AG09319 (cell line): ENCODE data around the gene PARVA.
"Not testable (repeated sequence)": the region's sequence is repeated elsewhere in the genome, so short reads cannot be mapped to it uniquely, and the experiment has no call there.

Experiments
- DNase-seq: peaks from one replicate; pipeline ENCODE4 v3.0.0-alpha.2; 2010; ENCODE audit warnings: low read depth; ENCODE audit errors: extremely low read depth
- TF ChIP-seq, protein P1 (sequence below): IDR thresholded peaks from 2 replicates; pipeline ENCODE4 v1.5.1; 2011; ENCODE audit warnings: low read depth, mild to moderate bottlenecking, inconsistent platforms, low read length, moderate library complexity

PARVA gene

DNA sequence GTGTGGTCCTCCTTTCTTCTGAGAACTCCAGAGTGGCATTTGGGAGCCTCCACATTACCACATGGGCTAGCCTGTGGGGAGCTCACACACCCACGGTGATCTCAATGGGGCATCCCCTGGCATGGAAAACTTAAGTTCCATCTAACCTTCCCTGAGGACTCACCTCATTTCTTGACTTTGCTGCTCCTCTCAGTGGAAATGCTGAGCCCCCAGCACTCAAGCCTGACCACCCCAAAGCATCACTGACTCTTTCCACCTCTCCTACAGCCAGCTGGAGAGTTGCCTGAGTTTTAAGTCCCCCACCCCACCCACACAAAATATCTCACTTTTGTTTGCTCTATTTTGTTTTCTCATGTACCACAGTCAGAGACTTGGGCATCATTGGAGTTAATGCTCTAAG, 23.8 kb upstream of the PARVA start:
- DNase-seq = no peak
- TF ChIP-seq, protein P1, sequence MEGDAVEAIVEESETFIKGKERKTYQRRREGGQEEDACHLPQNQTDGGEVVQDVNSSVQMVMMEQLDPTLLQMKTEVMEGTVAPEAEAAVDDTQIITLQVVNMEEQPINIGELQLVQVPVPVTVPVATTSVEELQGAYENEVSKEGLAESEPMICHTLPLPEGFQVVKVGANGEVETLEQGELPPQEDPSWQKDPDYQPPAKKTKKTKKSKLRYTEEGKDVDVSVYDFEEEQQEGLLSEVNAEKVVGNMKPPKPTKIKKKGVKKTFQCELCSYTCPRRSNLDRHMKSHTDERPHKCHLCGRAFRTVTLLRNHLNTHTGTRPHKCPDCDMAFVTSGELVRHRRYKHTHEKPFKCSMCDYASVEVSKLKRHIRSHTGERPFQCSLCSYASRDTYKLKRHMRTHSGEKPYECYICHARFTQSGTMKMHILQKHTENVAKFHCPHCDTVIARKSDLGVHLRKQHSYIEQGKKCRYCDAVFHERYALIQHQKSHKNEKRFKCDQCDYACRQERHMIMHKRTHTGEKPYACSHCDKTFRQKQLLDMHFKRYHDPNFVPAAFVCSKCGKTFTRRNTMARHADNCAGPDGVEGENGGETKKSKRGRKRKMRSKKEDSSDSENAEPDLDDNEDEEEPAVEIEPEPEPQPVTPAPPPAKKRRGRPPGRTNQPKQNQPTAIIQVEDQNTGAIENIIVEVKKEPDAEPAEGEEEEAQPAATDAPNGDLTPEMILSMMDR = no peak

DNA sequence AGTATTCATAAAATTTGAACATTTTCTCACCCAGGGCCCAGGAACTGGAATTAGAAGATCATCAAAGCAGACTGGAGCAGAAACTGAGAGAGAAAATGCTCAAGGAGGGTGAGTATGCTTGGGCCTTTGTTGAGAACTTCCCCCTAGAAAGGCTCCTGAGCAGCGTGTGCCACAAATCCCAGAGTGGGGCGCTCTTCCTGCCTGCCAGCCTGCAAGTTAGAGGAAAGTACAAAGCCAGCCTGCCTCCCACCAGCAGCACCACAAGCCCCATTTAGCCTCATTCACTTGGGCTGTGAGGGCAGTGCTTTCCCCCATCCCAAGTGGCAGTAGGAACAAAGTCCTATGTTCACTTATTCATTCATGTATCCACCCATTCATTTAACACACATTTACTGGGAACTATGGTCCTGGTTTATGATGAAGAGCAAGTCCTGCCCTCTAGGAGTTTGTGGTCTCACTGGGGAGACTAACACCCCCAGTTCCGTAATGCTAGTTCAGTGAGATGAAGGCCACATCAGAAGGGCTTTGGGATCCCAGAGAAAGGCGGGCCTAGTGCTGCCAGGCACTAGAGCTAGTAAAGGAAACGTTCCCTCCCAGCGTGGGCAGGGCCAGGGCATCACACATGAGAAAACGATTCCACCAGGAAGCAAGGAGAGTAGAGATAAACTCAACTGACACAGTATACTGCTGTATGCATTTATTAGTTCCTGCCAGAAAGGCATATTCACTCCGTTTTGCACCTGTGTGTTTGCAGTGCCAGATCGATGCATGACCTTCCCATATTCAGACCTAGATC, 22.4 kb upstream of the PARVA start:
- no peak for DNase-seq
- TF ChIP-seq, protein P1 = no peak

DNA sequence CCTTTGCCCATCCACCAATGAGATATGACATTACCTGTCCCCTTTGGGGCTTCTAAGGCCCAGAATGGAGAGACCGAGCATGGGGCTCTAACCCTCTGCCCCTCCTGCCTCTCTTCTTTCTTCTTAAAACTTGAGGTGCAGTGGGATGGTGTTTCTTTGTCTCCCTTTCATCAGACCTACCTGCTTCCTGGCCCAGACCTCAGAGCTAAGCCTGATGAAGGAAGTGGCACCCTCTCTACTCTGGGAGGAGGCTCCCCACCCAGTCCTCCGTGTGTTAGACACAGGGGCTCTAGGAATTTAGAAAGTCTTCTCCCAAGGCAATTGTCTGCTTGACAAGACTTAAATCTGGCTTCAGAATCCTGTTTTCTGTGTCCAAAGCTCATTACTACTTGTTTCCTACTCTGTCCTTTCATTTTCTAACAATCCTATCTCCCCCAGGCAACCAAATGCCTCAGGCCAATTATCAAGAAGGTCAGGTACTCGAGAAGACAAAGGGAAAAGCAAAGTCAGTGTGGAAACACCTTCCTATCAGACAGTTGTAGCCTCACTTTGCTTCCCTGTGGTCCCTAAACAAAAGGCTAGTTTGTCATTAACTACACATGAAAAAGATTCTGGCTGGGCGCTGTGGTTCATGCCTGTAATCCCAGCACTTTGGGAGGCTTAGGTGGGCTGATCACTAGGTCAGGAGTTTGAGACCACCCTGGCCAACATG, 20.3 kb upstream of the PARVA start:
- no peak for DNase-seq
- TF ChIP-seq, protein P1 = no peak

DNA sequence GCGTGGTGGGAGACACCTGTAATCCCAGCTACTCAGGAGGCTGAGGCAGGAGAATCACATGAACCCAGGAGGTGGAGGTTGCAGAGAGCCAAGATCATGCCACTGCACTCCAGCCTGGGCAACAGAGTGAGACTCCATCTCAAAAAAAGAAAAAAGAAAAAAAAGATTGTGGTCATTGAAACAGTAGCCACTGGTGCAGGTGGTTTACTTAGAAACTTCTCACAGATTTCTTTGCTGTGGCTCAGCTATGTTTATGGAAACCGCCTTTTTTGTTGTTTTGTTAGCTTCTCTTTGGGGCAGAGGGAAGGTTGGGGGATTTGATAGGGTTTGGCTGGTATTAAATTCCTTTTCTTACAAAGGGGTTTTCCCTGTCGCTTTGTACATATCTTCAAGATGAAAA, 19.7 kb upstream of the PARVA start:
- DNase-seq = not testable (repeated sequence)

DNA sequence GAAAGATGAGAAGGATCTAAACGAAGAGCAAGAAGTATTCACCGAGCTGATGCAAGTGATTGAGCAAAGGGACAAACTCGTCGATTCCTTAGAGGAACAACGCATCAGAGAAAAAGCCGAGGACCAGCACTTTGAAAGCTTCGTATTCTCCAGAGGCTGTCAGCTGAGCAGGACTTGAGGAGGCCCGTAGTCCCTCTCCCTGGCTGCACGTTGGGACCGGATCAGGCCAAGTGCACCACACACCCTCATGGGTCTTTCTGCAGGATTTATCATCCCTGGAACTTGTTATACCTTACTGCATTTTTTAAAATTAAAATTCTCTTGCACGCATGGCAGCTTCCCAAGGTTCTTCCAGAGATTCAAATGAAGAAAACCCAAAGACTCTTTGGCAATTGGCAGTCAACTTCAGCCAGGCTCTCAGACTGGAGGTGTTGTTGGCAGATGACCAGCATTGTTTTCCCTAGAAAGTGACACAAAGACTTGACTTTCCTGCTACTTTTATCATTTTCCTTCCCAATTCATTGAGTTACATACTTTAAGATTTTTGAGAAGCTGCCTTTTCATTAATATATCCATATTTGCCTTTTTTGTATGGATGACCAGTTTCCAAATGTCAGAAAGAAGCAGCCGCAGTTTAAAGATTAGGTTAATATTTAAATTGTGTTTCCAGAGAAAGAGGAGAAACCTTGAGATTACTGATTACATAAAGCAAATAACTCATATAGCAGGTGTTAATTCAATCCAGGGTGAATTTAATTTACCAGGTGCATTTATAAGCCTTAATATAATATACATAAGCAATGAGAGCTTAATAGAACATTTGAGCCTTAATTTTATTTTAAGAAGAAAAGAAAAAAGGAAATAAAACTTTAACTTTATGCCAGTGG, 18.8 kb upstream of the PARVA start:
- TF ChIP-seq, protein P1 = no peak
- DNase-seq = no peak

DNA sequence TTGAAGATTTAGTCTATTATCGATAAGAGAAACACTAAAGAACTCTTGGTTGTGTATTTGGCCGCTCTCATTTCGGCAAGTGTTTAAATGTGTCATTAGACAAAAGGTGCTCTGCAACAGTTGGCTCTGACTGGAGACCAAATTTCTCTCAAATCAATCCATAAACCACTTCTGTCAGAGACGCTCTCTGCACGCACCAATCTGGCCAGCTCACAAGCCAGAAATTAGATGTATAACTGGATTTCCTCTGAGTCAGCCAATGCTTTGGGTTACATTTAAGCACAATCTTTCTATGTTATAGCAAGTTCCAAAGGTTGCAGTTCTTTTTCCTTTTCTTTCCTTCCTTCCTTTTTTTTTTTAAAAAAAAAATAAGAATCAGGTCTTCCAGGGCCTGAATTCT, 17.6 kb upstream of the PARVA start:
- TF ChIP-seq, protein P1 = no peak
- no peak for DNase-seq

DNA sequence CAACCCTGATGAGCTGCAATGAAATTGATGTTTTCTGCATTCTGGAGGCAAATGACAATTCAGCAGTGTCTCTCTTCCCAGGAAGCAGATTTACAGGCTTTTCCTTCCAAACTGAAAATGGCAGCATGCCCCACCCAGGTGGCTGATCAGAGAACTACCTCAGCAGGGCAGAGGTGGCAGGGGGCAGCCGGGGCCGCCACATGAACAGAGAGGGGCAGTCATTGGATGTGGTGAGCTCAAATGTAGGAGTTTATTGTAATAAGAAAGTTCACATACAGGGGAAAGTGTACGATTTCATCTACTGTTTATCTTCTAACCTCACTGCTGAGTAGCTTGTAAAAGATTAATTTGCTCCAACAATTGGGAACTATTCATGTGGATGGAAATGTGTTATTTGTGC, 15.7 kb upstream of the PARVA start:
- TF ChIP-seq, protein P1 = no peak
- no peak for DNase-seq
